Endothelial cell of umbilical vein (primary cell): ENCODE results near the gene WHRN. TPM values are rescaled to one million over a fixed set of nuclear protein-coding genes. Genes with fewer than 3 reads are reported as not detected.

Source experiments
- BruUV-seq: library from RNA; stranded (reverse); fragments of 400-500 nt; replicated peaks from 2 replicates; lab custom pipeline; 2021; lab: Mats Ljungman, UMichigan
- CTCF ChIA-PET: fragments of 300-600, 350-600 bp; sonication (Branson Sonifier 250); formaldehyde crosslinking; loops from one replicate; lab custom pipeline; 2021; ENCODE audit warnings: antibody characterized with exemption, inconsistent platforms; lab: Charles Lee
- POLR2A ChIA-PET: fragments of 300-600, 350-600 bp; sonication (Branson Sonifier 250); formaldehyde crosslinking; loops from one replicate; lab custom pipeline; 2021; ENCODE audit warnings: antibody characterized with exemption, inconsistent platforms; lab: Charles Lee
- DNase-seq: peaks from one replicate; pipeline ENCODE4 v3.0.0-alpha.2; 2011; ENCODE audit warnings: low read depth, low spot score
- FAIRE-seq: peaks from 2 replicates; lab custom pipeline; 2011; peaks lifted over from hg19 to GRCh38; lab: Jason Lieb, UNC
- H2AFZ ChIP-seq: 2 replicates; pipeline ENCODE4 v1.6.0; 2012; ENCODE audit warnings: low read depth, low read length, control low read depth, inconsistent platforms
- H3K27ac ChIP-seq: 2 replicates; pipeline ENCODE4 v1.5.1; 2011; ENCODE audit warnings: low read depth, mild to moderate bottlenecking, control low read depth, low read length, moderate library complexity; ENCODE audit not compliant: insufficient read depth
- H3K27me3 ChIP-seq, 2 experiments: 2 replicates each; pipeline versions ENCODE4 v1.6.0 to v1.6.1; 2011; ENCODE audit warnings: low read length in 2 of 2, mixed read lengths in 1 of 2; ENCODE audit not compliant: control insufficient read depth in 2 of 2, insufficient read depth in 2 of 2
- H3K36me3 ChIP-seq, 2 experiments: 2 replicates in 1 of 2; 3 replicates in 1 of 2; pipeline ENCODE4 v1.5.1; 2011; ENCODE audit warnings: low read length in 2 of 2, mild to moderate bottlenecking in 1 of 2, moderate library complexity in 1 of 2; ENCODE audit not compliant: control insufficient read depth in 2 of 2, insufficient read depth in 2 of 2; ENCODE audit errors: extremely low read depth in 1 of 2
- H3K4me1 ChIP-seq: 3 replicates; pipeline ENCODE4 v1.5.1; 2011; ENCODE audit warnings: mild to moderate bottlenecking, low read length; ENCODE audit not compliant: control insufficient read depth, insufficient read depth; ENCODE audit errors: extremely low read depth
- H3K4me2 ChIP-seq: 2 replicates; pipeline ENCODE4 v1.6.1; 2011; ENCODE audit warnings: low read length, control low read depth, mixed read lengths; ENCODE audit not compliant: insufficient read depth
- H3K4me3 ChIP-seq, 3 experiments: fragments of 200-600 bp in 1 of 3; sonication (generic), shearing (Covaris generic) in 1 of 3; replicated peaks in 1 of 3; 2 replicates each; pipeline ENCODE4 v1.5.1; 2011 to 2016; ENCODE audit warnings: control low read depth in 3 of 3, low read length in 3 of 3, mild to moderate bottlenecking in 2 of 3, inconsistent platforms in 1 of 3, low read depth in 1 of 3, moderate library complexity in 1 of 3; ENCODE audit not compliant: insufficient read depth in 1 of 3
- H3K79me2 ChIP-seq: 2 replicates; pipeline ENCODE4 v1.6.0; 2012; ENCODE audit warnings: low read length, inconsistent platforms; ENCODE audit not compliant: control insufficient read depth, insufficient read depth
- H3K9ac ChIP-seq: replicated peaks from 2 replicates; pipeline ENCODE3; 2011; ENCODE audit warnings: low read length, control low read depth; ENCODE audit not compliant: insufficient read depth; ENCODE audit errors: extremely low read depth
- H3K9me1 ChIP-seq: replicated peaks from 3 replicates; pipeline ENCODE4 v1.6.0; 2011; ENCODE audit warnings: mild to moderate bottlenecking, low read length; ENCODE audit not compliant: control insufficient read depth, insufficient read depth; ENCODE audit errors: extremely low read depth
- H3K9me3 ChIP-seq: replicated peaks from 2 replicates; pipeline ENCODE4 v1.5.1; 2012; ENCODE audit warnings: low read length, inconsistent platforms; ENCODE audit not compliant: control insufficient read depth, insufficient read depth
- H4K20me1 ChIP-seq: replicated peaks from 2 replicates; pipeline ENCODE3; 2011; ENCODE audit warnings: mild to moderate bottlenecking, low read length; ENCODE audit not compliant: control insufficient read depth, insufficient read depth; ENCODE audit errors: extremely low read depth
- EZH2 ChIP-seq: IDR thresholded peaks from 2 replicates; pipeline ENCODE4 v1.6.1; 2012; ENCODE audit warnings: borderline replicate concordance, low read depth, mild to moderate bottlenecking, moderate library complexity, low read length, inconsistent platforms; ENCODE audit not compliant: severe bottlenecking
- FOS ChIP-seq: IDR thresholded peaks from 2 replicates; pipeline ENCODE4 v1.6.1; 2011; ENCODE audit warnings: mild to moderate bottlenecking, low read length, moderate library complexity, borderline replicate concordance; ENCODE audit not compliant: insufficient read depth
- GATA2 ChIP-seq: IDR thresholded peaks from 2 replicates; pipeline ENCODE4 v1.7.0; 2011; ENCODE audit warnings: low read depth, mild to moderate bottlenecking, moderate library complexity, mixed read lengths, low read length; ENCODE audit not compliant: insufficient read length, insufficient read depth
- JUN ChIP-seq: IDR thresholded peaks from 2 replicates; pipeline ENCODE4 v1.6.1; 2011; ENCODE audit warnings: borderline replicate concordance, low read depth; ENCODE audit not compliant: insufficient read length, insufficient read depth
- MYC ChIP-seq: IDR thresholded peaks from one replicate; pipeline ENCODE4 v1.6.1; 2011; ENCODE audit warnings: mild to moderate bottlenecking, low read depth, low read length
- POLR2A ChIP-seq: IDR thresholded peaks from 2 replicates; pipeline ENCODE4 v1.6.1; 2012; ENCODE audit warnings: low read depth, mild to moderate bottlenecking, control low read depth, low read length
- POLR2AphosphoS5 ChIP-seq: IDR thresholded peaks from 2 replicates; pipeline ENCODE4 v1.6.1; 2012; ENCODE audit warnings: low read depth, mild to moderate bottlenecking, control low read depth, low read length, moderate library complexity; ENCODE audit not compliant: insufficient read depth
- dilution Hi-C: fragments of 300-500 bp; cut with MboI; formaldehyde crosslinking; loops from one replicate; pipeline ENCODE4 v1.15.0; 2019; ENCODE audit warnings: low sequenced_read_pairs; ENCODE audit not compliant: extremely low pct_ligation_motif_present
- intact Hi-C: fragments of 100-400 bp; cut with micrococcal nuclease; formaldehyde crosslinking; loops from one replicate; pipeline ENCODE4 v1.10.0; 2022
- polyA plus RNA-seq, 4 experiments: library from polyadenylated mRNA; depleted of rRNA in 3 of 4; stranded (reverse) in 3 of 4; unstranded in 1 of 4; fragments of >200 nt; gene quantifications; 2 replicates each; pipeline versions ENCODE4 v1.2.1 to v1.2.3, GENCODE V29; 2011 to 2012; ENCODE audit warnings: missing spikeins in 1 of 4
- total RNA-seq: library from RNA; stranded (reverse); gene quantifications from 2 replicates; pipeline ENCODE4 v1.2.3, GENCODE V29; 2021
- TF ChIP-seq, protein P1 (sequence below): IDR thresholded peaks from 2 replicates; pipeline ENCODE4 v1.6.1; 2011; ENCODE audit not compliant: insufficient read depth, insufficient read length
- TF ChIP-seq, protein P2 (sequence below), 2 donors: IDR thresholded peaks; 1 replicate in 1 of 2; 2 replicates in 1 of 2; pipeline ENCODE4 v1.5.1; 2011; ENCODE audit warnings: low read length in 2 of 2, mild to moderate bottlenecking in 2 of 2, moderate library complexity in 2 of 2, control low read depth in 1 of 2, inconsistent platforms in 1 of 2, low read depth in 1 of 2; ENCODE audit not compliant: insufficient read depth in 1 of 2; ENCODE audit errors: extremely low read depth in 1 of 2

The WHRN gene
- total and polyA plus RNA-seq, 2 donors (not counting 3 experiments of a cell fraction or from before 2014, with no cell fraction given) = 0.35 to 0.69 TPM

DNA sequence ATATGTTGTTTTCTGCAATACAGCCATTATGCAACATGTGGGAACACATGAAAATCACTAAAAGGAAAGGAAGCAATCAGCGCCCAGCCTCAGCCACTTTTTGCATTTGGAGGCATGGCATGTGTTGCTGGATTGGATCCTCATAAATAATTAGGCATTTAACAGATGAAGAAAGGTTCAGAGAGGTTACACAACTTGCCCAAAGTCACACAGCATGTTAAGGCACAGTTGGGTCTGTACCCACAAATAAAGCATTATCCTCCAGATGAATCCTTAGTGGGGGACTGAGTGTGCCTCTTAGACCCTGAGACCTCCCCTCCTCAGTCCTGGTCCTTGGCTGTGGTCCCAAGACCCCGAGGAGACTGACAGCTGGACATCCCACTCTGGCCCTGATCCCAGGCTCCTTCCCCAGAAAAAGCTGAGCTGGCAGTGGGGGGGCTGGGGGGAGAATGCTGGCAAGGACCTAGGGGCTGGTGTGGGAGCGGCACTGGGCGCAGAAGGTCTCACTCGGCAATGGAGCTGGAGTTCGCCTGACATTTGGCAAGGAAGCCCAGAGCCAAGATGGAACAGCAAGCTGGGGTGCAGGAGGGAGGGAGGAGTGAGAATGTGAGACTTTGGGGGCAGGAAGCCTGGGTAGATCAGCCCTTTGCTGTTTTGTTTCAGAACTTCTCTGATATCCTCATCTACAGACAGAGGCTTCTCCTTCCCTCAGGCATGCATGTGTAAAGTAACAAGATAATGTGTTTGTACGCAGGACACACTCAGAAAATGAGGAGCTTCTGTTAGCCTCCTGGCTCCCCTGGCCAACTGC lies 110.5 kb downstream of the WHRN start:
- no peaks in the 10 kb centered on the region for H3K79me2 ChIP-seq
- no peak for FAIRE-seq
- H3K4me1 ChIP-seq = no peaks in the 10 kb centered on the region
- no peak overlapping the region for H3K27ac ChIP-seq
- H3K9me3 ChIP-seq = no peaks in the 10 kb centered on the region
- no peak overlapping the region for H3K9ac ChIP-seq
- no peak for DNase-seq
- H3K4me3 ChIP-seq = no peak overlapping the region
- H3K9me1 ChIP-seq = no peaks in the 10 kb centered on the region
- ChIA-PET POLR2A (no interaction called here), CTCF (interaction anchor here (1.0 to 1.9 kb wide), 4 partner anchors 9 to 288 kb away, joined by 3 to 9 read pairs (median 4); partner anchors contain the start of gene TEX48)
- H3K36me3 ChIP-seq = no peaks in the 10 kb centered on the region
- H3K27me3 ChIP-seq = no peaks in the 10 kb centered on the region
- dilution Hi-C loops (no loop called here), intact Hi-C loops (no loop called here)
- BruUV-seq = no TSS peak
- H3K4me2 ChIP-seq = no peak overlapping the region
- H4K20me1 ChIP-seq = no peaks in the 10 kb centered on the region
- TF ChIP-seq, protein P1, sequence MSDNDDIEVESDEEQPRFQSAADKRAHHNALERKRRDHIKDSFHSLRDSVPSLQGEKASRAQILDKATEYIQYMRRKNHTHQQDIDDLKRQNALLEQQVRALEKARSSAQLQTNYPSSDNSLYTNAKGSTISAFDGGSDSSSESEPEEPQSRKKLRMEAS = no peak
- TF ChIP-seq FOS = no peak
- no peak for TF ChIP-seq GATA2
- TF ChIP-seq POLR2A = no peak
- TF ChIP-seq POLR2AphosphoS5 = no peak
- no peak for TF ChIP-seq EZH2
- no peak for TF ChIP-seq JUN
- TF ChIP-seq, protein P2, sequence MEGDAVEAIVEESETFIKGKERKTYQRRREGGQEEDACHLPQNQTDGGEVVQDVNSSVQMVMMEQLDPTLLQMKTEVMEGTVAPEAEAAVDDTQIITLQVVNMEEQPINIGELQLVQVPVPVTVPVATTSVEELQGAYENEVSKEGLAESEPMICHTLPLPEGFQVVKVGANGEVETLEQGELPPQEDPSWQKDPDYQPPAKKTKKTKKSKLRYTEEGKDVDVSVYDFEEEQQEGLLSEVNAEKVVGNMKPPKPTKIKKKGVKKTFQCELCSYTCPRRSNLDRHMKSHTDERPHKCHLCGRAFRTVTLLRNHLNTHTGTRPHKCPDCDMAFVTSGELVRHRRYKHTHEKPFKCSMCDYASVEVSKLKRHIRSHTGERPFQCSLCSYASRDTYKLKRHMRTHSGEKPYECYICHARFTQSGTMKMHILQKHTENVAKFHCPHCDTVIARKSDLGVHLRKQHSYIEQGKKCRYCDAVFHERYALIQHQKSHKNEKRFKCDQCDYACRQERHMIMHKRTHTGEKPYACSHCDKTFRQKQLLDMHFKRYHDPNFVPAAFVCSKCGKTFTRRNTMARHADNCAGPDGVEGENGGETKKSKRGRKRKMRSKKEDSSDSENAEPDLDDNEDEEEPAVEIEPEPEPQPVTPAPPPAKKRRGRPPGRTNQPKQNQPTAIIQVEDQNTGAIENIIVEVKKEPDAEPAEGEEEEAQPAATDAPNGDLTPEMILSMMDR (IDR thresholded peaks at IDR 0.05; ENCODE audit: extremely low read depth in 1 of 2, insufficient read depth in 1 of 2, low read depth in 1 of 2, low read length in 2 of 2) = no peak
- no peak for TF ChIP-seq MYC
- H2AFZ ChIP-seq = no peak overlapping the region
